K562 (cell line): ENCODE results near the gene HPSE2. TPM values are rescaled to one million over a fixed set of nuclear protein-coding genes. Genes with fewer than 3 reads are reported as not detected.

Source experiments
- ATAC-seq: fragments of 200-7000 bp; cut with Tn5 transposase; 3 replicates; pipeline ENCODE4 v1.9.1; 2020; ENCODE audit warnings: moderate library complexity
- BruUV-seq: library from RNA; stranded (reverse); fragments of 400-500 nt; replicated peaks from 2 replicates; lab custom pipeline; 2021; lab: Mats Ljungman, UMichigan
- CTCF ChIA-PET: fragments of 300-600 bp; formaldehyde crosslinking; extraction: SDS; loops from one replicate; lab custom pipeline; 2021; ENCODE audit warnings: low intra/inter-chr PET ratio; lab: Yijun Ruan, JAX
- POLR2A ChIA-PET: fragments of 300-600, 350-650 bp; sonication (Branson Sonifier 250); formaldehyde crosslinking; extraction: SDS; loops from one replicate; lab custom pipeline; 2021; ENCODE audit warnings: antibody characterized with exemption, inconsistent platforms; lab: Yijun Ruan, JAX
- DNase-seq, 4 experiments: peaks; one replicate each; pipeline versions ENCODE4 v3.0.0 to v3.0.0-alpha.2; 2011 to 2018; ENCODE audit warnings: low spot score in 3 of 4, mixed read lengths in 3 of 4; ENCODE audit errors: extremely low read depth in 1 of 4
- FAIRE-seq: peaks from 2 replicates; lab custom pipeline; 2011; peaks lifted over from hg19 to GRCh38; lab: Jason Lieb, UNC
- H2AFZ ChIP-seq: 2 replicates; pipeline ENCODE4 v1.6.0; 2011; ENCODE audit warnings: low read depth, low read length, control low read depth, inconsistent platforms
- H3K27ac ChIP-seq: fragments of 200-600 bp; 3 replicates; pipeline ENCODE4 v1.8.0; 2011; ENCODE audit warnings: low read depth, mild to moderate bottlenecking, control low read depth, inconsistent platforms, low read length, moderate library complexity, mixed read lengths; ENCODE audit errors: extremely low read depth
- H3K27me3 ChIP-seq, 2 experiments: fragments of 300-600 bp in 1 of 2; 2 replicates in 1 of 2; 3 replicates in 1 of 2; pipeline versions ENCODE4 v1.6.0 to v1.8.0; 2011; ENCODE audit warnings: inconsistent platforms in 2 of 2, low read length in 2 of 2, mild to moderate bottlenecking in 1 of 2, mixed read lengths in 1 of 2, moderate library complexity in 1 of 2; ENCODE audit not compliant: control insufficient read depth in 2 of 2, insufficient read depth in 2 of 2
- H3K36me3 ChIP-seq: fragments of 300-600 bp; 3 replicates; pipeline ENCODE4 v1.8.0; 2011; ENCODE audit warnings: mild to moderate bottlenecking, low read length, inconsistent platforms; ENCODE audit not compliant: control insufficient read depth, insufficient read depth
- H3K4me1 ChIP-seq, 2 experiments: fragments of 200-600 bp in 1 of 2; replicated peaks in 1 of 2; 2 replicates in 1 of 2; 3 replicates in 1 of 2; pipeline versions ENCODE4 v1.5.1 to v1.8.0; 2011; ENCODE audit warnings: inconsistent platforms in 2 of 2, low read length in 2 of 2, mild to moderate bottlenecking in 1 of 2, mixed read lengths in 1 of 2, moderate library complexity in 1 of 2; ENCODE audit not compliant: control insufficient read depth in 2 of 2, insufficient read depth in 2 of 2
- H3K4me2 ChIP-seq: 2 replicates; pipeline ENCODE4 v1.6.1; 2011; ENCODE audit warnings: low read length, control low read depth, inconsistent platforms, mixed read lengths; ENCODE audit not compliant: insufficient read depth
- H3K4me3 ChIP-seq: fragments of 200-600 bp; sonication (generic), shearing (Covaris generic); 2 replicates; pipeline ENCODE4 v1.5.1; 2016; ENCODE audit warnings: control low read depth, inconsistent platforms
- H3K79me2 ChIP-seq: fragments of 200-600 bp; 3 replicates; pipeline ENCODE4 v1.8.0; 2011; ENCODE audit warnings: low read length, inconsistent platforms; ENCODE audit not compliant: control insufficient read depth, insufficient read depth
- H3K9ac ChIP-seq, 2 experiments: 2 replicates each; pipeline versions ENCODE4 v1.6.0 to v1.6.1; 2011; ENCODE audit warnings: low read depth in 2 of 2, low read length in 2 of 2, control low read depth in 1 of 2, inconsistent platforms in 1 of 2, mild to moderate bottlenecking in 1 of 2, mixed read lengths in 1 of 2; ENCODE audit not compliant: insufficient read depth in 1 of 2
- H3K9me1 ChIP-seq: one replicate; pipeline ENCODE4 v1.6.0; 2011; ENCODE audit warnings: inconsistent platforms, mild to moderate bottlenecking, low read length, moderate library complexity; ENCODE audit not compliant: control insufficient read depth, insufficient read depth
- H3K9me3 ChIP-seq: replicated peaks from 2 replicates; pipeline ENCODE4 v1.5.1; 2011; ENCODE audit warnings: low read depth, low read length, inconsistent platforms; ENCODE audit not compliant: control insufficient read depth, insufficient read depth
- H4K20me1 ChIP-seq: replicated peaks from 2 replicates; pipeline ENCODE4 v1.6.1; 2011; ENCODE audit warnings: low read length, inconsistent platforms, mixed read lengths; ENCODE audit not compliant: control insufficient read depth, insufficient read depth
- FOXA3 ChIP-seq, 2 experiments: fragments of 450-650 bp in 1 of 2; sonication (generic) in 1 of 2; formaldehyde crosslinking; IDR thresholded peaks in 1 of 2; conservative IDR thresholded peaks in 1 of 2; 2 replicates each; pipeline versions ENCODE4 v1.4.0 to v1.8.0; 2020 to 2022; ENCODE audit warnings: mild to moderate bottlenecking in 2 of 2, missing genetic modification reagents in 1 of 2
- FOXK2 ChIP-seq, 2 experiments: fragments of 450-650 bp; IDR thresholded peaks in 1 of 2; conservative IDR thresholded peaks in 1 of 2; 2 replicates each; pipeline ENCODE4 v1.6.1; 2016; ENCODE audit warnings: low read depth in 2 of 2, mild to moderate bottlenecking in 1 of 2
- HMG20A ChIP-seq: fragments of 450-650 bp; formaldehyde crosslinking; conservative IDR thresholded peaks from 2 replicates; pipeline ENCODE4 v1.4.0; 2020; ENCODE audit warnings: mild to moderate bottlenecking, mixed read lengths
- JUNB ChIP-seq: fragments of 450-650 bp; formaldehyde crosslinking; conservative IDR thresholded peaks from 2 replicates; pipeline ENCODE4 v1.4.0; 2020; ENCODE audit warnings: mild to moderate bottlenecking
- LCOR ChIP-seq: sonication (generic); formaldehyde crosslinking; IDR thresholded peaks from 2 replicates; pipeline ENCODE4 v1.8.0; 2022; ENCODE audit warnings: mild to moderate bottlenecking, missing genetic modification reagents
- SMARCC2 ChIP-seq: fragments of 450-650 bp; IDR thresholded peaks from 2 replicates; pipeline ENCODE4 v1.6.1; 2017; ENCODE audit warnings: antibody characterized with exemption, moderate library complexity, mild to moderate bottlenecking, low read depth
- SUPT5H ChIP-seq: fragments of 450-650 bp; IDR thresholded peaks from 2 replicates; pipeline ENCODE4 v1.6.1; 2016
- TARDBP ChIP-seq: fragments of 450-650 bp; IDR thresholded peaks from 2 replicates; pipeline ENCODE4 v1.6.1; 2016
- YY1 ChIP-seq, 3 experiments: IDR thresholded peaks; 2 replicates each; pipeline ENCODE4 v1.6.1; 2011; ENCODE audit warnings: low read length in 2 of 3, mild to moderate bottlenecking in 2 of 3, moderate library complexity in 2 of 3, borderline replicate concordance in 1 of 3, control low read depth in 1 of 3, low read depth in 1 of 3; ENCODE audit not compliant: insufficient read depth in 3 of 3, insufficient replicate concordance in 2 of 3, control insufficient read depth in 1 of 3, insufficient read length in 1 of 3; ENCODE audit errors: extremely low read depth in 1 of 3
- ZNF143 ChIP-seq: sonication (generic); formaldehyde crosslinking; IDR thresholded peaks from 2 replicates; pipeline ENCODE4 v1.9.0; 2022; ENCODE audit warnings: mild to moderate bottlenecking, missing genetic modification reagents
- ZNF316 ChIP-seq: fragments of 450-650 bp; IDR thresholded peaks from 2 replicates; pipeline ENCODE4 v1.6.1; 2016
- ZNF586 ChIP-seq: fragments of 450-650 bp; formaldehyde crosslinking; conservative IDR thresholded peaks from 2 replicates; pipeline ENCODE4 v1.4.0; 2020; ENCODE audit warnings: mild to moderate bottlenecking, moderate library complexity
- ZNF766 ChIP-seq: fragments of 200-800 bp; sonication (Bioruptor generic); conservative IDR thresholded peaks from 2 replicates; pipeline ENCODE4 v1.6.1; 2016; ENCODE audit warnings: missing genetic modification characterization, missing compliant biosample characterization
- in situ Hi-C: fragments of 300-500 bp; cut with MboI; formaldehyde crosslinking; loops from 4 replicates; pipeline ENCODE4 v1.15.0; 2018; ENCODE audit warnings: inconsistent platforms, mixed read lengths
- intact Hi-C: fragments of 100-400 bp; cut with micrococcal nuclease; formaldehyde crosslinking; loops from 2 replicates; pipeline ENCODE4 v1.14.2; 2022
- polyA plus RNA-seq, 8 experiments: library from polyadenylated mRNA; depleted of rRNA in 4 of 8; stranded (reverse) in 5 of 8; unstranded in 3 of 8; fragments of >200 nt; fragmentation: Nextera tagmentation in 2 of 8; fragmentation: Illumina TruSeq in 1 of 8; extraction: Ambion mirVana in 2 of 8; extraction: Trizol in 1 of 8; gene quantifications; 2 replicates each; pipeline versions ENCODE4 v1.2.1 to v1.2.3, GENCODE V29; 2011 to 2014; ENCODE audit warnings: inconsistent platforms in 1 of 8, missing spikeins in 1 of 8
- total RNA-seq, 7 experiments: library from RNA; depleted of rRNA in 6 of 7; stranded (reverse); fragments of >200 nt in 6 of 7; fragmentation: Illumina TruSeq in 2 of 7; extraction: Trizol in 2 of 7; gene quantifications; 2 replicates each; pipeline versions ENCODE4 v1.2.1 to v1.2.3, GENCODE V29; 2011 to 2021; ENCODE audit warnings: low replicate concordance in 1 of 7
- TF ChIP-seq, protein P1 (sequence below): fragments of 450-650 bp; IDR thresholded peaks from 2 replicates; pipeline ENCODE4 v1.6.1; 2017; ENCODE audit warnings: antibody characterized with exemption, mild to moderate bottlenecking
- TF ChIP-seq, protein P2 (sequence below): fragments of 450-650 bp; IDR thresholded peaks from 2 replicates; pipeline ENCODE4 v1.6.1; 2018; ENCODE audit not compliant: partially characterized antibody

Gene HPSE2
- total and polyA plus RNA-seq, 9 of the 15 experiments (the other 6 are each of a cell fraction or from before 2014, with no cell fraction given), result 0.03 to 0.10 (median 0.04) TPM; not detected in 2

DNA sequence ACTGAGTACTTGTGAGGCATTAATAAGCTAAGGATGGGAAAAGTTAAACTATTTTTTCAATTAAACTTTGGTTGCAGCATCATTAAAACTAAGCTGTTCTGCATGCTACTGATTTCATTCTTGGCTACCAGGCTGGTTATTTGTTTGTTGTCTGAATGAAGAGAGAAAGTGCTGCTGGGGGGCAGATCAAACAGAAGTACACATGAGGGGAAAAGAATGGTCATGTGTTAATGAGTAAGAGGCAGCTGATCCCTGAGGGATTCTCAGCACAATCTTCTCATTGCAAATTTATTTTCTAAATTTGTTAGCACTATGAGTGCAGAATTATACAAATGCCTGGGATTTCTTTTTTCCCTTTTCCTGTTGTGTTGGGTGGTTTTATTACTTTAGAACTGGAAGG is 575.7 kb downstream of the HPSE2 start:
- ATAC-seq, result no peak
- no peak overlapping the region for H3K9ac ChIP-seq
- no peaks in the 10 kb centered on the region for H3K9me3 ChIP-seq
- no peak overlapping the region for H3K27ac ChIP-seq
- ChIA-PET POLR2A (no interaction called here), CTCF (no interaction called here)
- in situ Hi-C loops (loop anchor here (10.0 kb wide), 1 partner anchor 235 kb away; no protein-coding TSS in a partner anchor), intact Hi-C loops (loop anchor here (5.0 kb wide), 1 partner anchor 233 kb away; no protein-coding TSS in a partner anchor)
- BruUV-seq, result no TSS peak
- no peaks in the 10 kb centered on the region for H3K4me1 ChIP-seq
- no peaks in the 10 kb centered on the region for H3K9me1 ChIP-seq
- no peak overlapping the region for H2AFZ ChIP-seq
- no peaks in the 10 kb centered on the region for H3K27me3 ChIP-seq
- H3K36me3 ChIP-seq, result no peaks in the 10 kb centered on the region
- no peaks in the 10 kb centered on the region for H4K20me1 ChIP-seq
- H3K79me2 ChIP-seq, result no peaks in the 10 kb centered on the region
- FAIRE-seq, result no peak
- H3K4me2 ChIP-seq, result no peak overlapping the region
- no peak overlapping the region for H3K4me3 ChIP-seq
- no peak for DNase-seq
- TF ChIP-seq ZNF586 (CRISPR knock-in tag) (no peak), YY1 (IDR thresholded peaks at IDR 0.05; ENCODE audit: borderline replicate concordance in 1 of 3, control insufficient read depth in 1 of 3, extremely low read depth in 1 of 3, insufficient read depth in 3 of 3, insufficient read length in 1 of 3, insufficient replicate concordance in 2 of 3, low read depth in 1 of 3, low read length in 2 of 3) (no peak), TARDBP (no peak), SUPT5H (no peak), HMG20A (CRISPR knock-in tag) (no peak), ZNF766 (CRISPR knock-in tag) (no peak), FOXA3 (CRISPR knock-in tag; conservative IDR thresholded peaks at IDR 0.05 in 1 of 2, IDR thresholded peaks at IDR 0.05 in 1 of 2) (no peak), FOXK2 (conservative IDR thresholded peaks at IDR 0.05 in 1 of 2, IDR thresholded peaks at IDR 0.05 in 1 of 2; ENCODE audit: low read depth in 2 of 2) (no peak), ZNF143 (CRISPR knock-in tag) (no peak), ZNF316 (no peak), SMARCC2 (no peak), JUNB (CRISPR knock-in tag) (no peak), LCOR (CRISPR knock-in tag) (no peak)
- TF ChIP-seq, protein P1, sequence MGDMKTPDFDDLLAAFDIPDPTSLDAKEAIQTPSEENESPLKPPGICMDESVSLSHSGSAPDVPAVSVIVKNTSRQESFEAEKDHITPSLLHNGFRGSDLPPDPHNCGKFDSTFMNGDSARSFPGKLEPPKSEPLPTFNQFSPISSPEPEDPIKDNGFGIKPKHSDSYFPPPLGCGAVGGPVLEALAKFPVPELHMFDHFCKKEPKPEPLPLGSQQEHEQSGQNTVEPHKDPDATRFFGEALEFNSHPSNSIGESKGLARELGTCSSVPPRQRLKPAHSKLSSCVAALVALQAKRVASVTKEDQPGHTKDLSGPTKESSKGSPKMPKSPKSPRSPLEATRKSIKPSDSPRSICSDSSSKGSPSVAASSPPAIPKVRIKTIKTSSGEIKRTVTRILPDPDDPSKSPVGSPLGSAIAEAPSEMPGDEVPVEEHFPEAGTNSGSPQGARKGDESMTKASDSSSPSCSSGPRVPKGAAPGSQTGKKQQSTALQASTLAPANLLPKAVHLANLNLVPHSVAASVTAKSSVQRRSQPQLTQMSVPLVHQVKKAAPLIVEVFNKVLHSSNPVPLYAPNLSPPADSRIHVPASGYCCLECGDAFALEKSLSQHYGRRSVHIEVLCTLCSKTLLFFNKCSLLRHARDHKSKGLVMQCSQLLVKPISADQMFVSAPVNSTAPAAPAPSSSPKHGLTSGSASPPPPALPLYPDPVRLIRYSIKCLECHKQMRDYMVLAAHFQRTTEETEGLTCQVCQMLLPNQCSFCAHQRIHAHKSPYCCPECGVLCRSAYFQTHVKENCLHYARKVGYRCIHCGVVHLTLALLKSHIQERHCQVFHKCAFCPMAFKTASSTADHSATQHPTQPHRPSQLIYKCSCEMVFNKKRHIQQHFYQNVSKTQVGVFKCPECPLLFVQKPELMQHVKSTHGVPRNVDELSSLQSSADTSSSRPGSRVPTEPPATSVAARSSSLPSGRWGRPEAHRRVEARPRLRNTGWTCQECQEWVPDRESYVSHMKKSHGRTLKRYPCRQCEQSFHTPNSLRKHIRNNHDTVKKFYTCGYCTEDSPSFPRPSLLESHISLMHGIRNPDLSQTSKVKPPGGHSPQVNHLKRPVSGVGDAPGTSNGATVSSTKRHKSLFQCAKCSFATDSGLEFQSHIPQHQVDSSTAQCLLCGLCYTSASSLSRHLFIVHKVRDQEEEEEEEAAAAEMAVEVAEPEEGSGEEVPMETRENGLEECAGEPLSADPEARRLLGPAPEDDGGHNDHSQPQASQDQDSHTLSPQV, result no peak
- TF ChIP-seq, protein P2, sequence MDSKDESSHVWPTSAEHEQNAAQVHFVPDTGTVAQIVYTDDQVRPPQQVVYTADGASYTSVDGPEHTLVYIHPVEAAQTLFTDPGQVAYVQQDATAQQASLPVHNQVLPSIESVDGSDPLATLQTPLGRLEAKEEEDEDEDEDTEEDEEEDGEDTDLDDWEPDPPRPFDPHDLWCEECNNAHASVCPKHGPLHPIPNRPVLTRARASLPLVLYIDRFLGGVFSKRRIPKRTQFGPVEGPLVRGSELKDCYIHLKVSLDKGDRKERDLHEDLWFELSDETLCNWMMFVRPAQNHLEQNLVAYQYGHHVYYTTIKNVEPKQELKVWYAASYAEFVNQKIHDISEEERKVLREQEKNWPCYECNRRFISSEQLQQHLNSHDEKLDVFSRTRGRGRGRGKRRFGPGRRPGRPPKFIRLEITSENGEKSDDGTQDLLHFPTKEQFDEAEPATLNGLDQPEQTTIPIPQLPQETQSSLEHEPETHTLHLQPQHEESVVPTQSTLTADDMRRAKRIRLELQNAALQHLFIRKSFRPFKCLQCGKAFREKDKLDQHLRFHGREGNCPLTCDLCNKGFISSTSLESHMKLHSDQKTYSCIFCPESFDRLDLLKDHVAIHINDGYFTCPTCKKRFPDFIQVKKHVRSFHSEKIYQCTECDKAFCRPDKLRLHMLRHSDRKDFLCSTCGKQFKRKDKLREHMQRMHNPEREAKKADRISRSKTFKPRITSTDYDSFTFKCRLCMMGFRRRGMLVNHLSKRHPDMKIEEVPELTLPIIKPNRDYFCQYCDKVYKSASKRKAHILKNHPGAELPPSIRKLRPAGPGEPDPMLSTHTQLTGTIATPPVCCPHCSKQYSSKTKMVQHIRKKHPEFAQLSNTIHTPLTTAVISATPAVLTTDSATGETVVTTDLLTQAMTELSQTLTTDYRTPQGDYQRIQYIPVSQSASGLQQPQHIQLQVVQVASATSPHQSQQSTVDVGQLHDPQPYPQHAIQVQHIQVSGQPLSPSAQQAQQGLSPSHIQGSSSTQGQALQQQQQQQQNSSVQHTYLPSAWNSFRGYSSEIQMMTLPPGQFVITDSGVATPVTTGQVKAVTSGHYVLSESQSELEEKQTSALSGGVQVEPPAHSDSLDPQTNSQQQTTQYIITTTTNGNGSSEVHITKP, result no peak
